Activated gamma-delta T cell treated with anti-CD3 and anti-CD28 coated beads, Interleukin-2, amount 50 U/mL, for 16 hours (primary cell): ENCODE data around the gene CCDC15.
"Not testable (repeated sequence)": the region's sequence is repeated elsewhere in the genome, so short reads cannot be mapped to it uniquely, and the experiment has no call there.

Experiments used
- DNase-seq: peaks from one replicate; pipeline ENCODE4 v3.0.0-alpha.2; 2020; ENCODE audit warnings: low read depth

Gene CCDC15

GRCh38 chr11:125001079-125001778, 47.2 kb downstream of the CCDC15 start:
- no peak for DNase-seq

- DNase-seq = no peak
Measured at GRCh38 chr11:125001849-125002248, 47.8 kb downstream of the CCDC15 start.

- no peak for DNase-seq
Measured at GRCh38 chr11:125005491-125005890, 51.5 kb downstream of the CCDC15 start.

- no peak for DNase-seq
Measured at GRCh38 chr11:125016413-125016812, 62.4 kb downstream of the CCDC15 start.

- DNase-seq = no peak
Measured at GRCh38 chr11:125020342-125020741, 66.3 kb downstream of the CCDC15 start.

GRCh38 chr11:125022551-125022950, 68.5 kb downstream of the CCDC15 start:
- DNase-seq = no peak

- DNase-seq = no peak
Measured at GRCh38 chr11:125025968-125026367, 72.0 kb downstream of the CCDC15 start.

- DNase-seq = not testable (repeated sequence)
Measured at GRCh38 chr11:125029431-125029830, 75.4 kb downstream of the CCDC15 start.

- no peak for DNase-seq
Measured at GRCh38 chr11:125036933-125037332, 82.9 kb downstream of the CCDC15 start.

GRCh38 chr11:125049164-125049792, 95.3 kb downstream of the CCDC15 start:
- no peak for DNase-seq

GRCh38 chr11:125052047-125052446, 98.0 kb downstream of the CCDC15 start:
- DNase-seq = no peak

GRCh38 chr11:125053167-125053566, 99.2 kb downstream of the CCDC15 start:
- no peak for DNase-seq

GRCh38 chr11:125055107-125055715, 101.2 kb downstream of the CCDC15 start:
- DNase-seq = no peak

- DNase-seq = not testable (repeated sequence)
Measured at GRCh38 chr11:125056111-125056510, 102.1 kb downstream of the CCDC15 start.

GRCh38 chr11:125056931-125057692, 103.1 kb downstream of the CCDC15 start:
- no peak for DNase-seq

GRCh38 chr11:125057693-125058016, 103.7 kb downstream of the CCDC15 start:
- no peak for DNase-seq

GRCh38 chr11:125061281-125061680, 107.3 kb downstream of the CCDC15 start:
- DNase-seq = no peak

- DNase-seq = no peak
Measured at GRCh38 chr11:125062218-125062930, 108.4 kb downstream of the CCDC15 start.

- no peak for DNase-seq
Measured at GRCh38 chr11:125062931-125063428, 109.0 kb downstream of the CCDC15 start, which contains the start of gene SLC37A2. Gene SLC37A2 (plus strand): TSS chr11:125063305. CDS start chr11:125063368, 63 bp downstream.

- DNase-seq = no peak
Measured at GRCh38 chr11:125063429-125064043, 109.5 kb downstream of the CCDC15 start.

- DNase-seq = no peak
Measured at GRCh38 chr11:125064070-125064469, 110.1 kb downstream of the CCDC15 start.
